HG02885 (cell line): ENCODE data around the gene USP47.

Experiments
- ATAC-seq: cut with Tn5 transposase; IDR thresholded peaks from one replicate; pipeline ENCODE4 v1.9.1; 2021; ENCODE audit warnings: mild to moderate bottlenecking; ENCODE audit not compliant: unreplicated experiment, poor library complexity

USP47 gene

GRCh38 chr11:11963067-11963466 lies 121.3 kb downstream of the USP47 start:
- no peak for ATAC-seq

GRCh38 chr11:11963842-11964773 lies 122.3 kb downstream of the USP47 start:
- ATAC-seq: no peak

GRCh38 chr11:11964774-11965150 lies 123.0 kb downstream of the USP47 start:
- no peak for ATAC-seq

GRCh38 chr11:11965192-11965591 lies 123.4 kb downstream of the USP47 start:
- no peak for ATAC-seq

- ATAC-seq: no peak
These were observed 124.0 kb downstream of the USP47 start for GRCh38 chr11:11965656-11966353.

- no peak for ATAC-seq
These were observed 124.6 kb downstream of the USP47 start for GRCh38 chr11:11966354-11966741.

GRCh38 chr11:11966826-11967668 lies 125.3 kb downstream of the USP47 start:
- ATAC-seq: peak; percentile 97

- no peak for ATAC-seq
These were observed 126.1 kb downstream of the USP47 start for GRCh38 chr11:11967669-11968510.

GRCh38 chr11:11968511-11969280 lies 126.9 kb downstream of the USP47 start:
- ATAC-seq: no peak

- ATAC-seq: no peak
These were observed 127.8 kb downstream of the USP47 start for GRCh38 chr11:11969380-11970215.

- no peak for ATAC-seq
These were observed 128.8 kb downstream of the USP47 start for GRCh38 chr11:11970556-11970955.

GRCh38 chr11:11971906-11972547 lies 130.3 kb downstream of the USP47 start:
- no peak for ATAC-seq

GRCh38 chr11:11972730-11973341 lies 131.1 kb downstream of the USP47 start:
- no peak for ATAC-seq

GRCh38 chr11:11973361-11973800 lies 131.6 kb downstream of the USP47 start:
- no peak for ATAC-seq

GRCh38 chr11:11973866-11974265 lies 132.1 kb downstream of the USP47 start:
- no peak for ATAC-seq

GRCh38 chr11:11975201-11976092 lies 133.7 kb downstream of the USP47 start:
- ATAC-seq: no peak
